GM21367 (cell line): Measurements from ENCODE around the gene BROX.

Experiments
- ATAC-seq: cut with Tn5 transposase; IDR thresholded peaks from one replicate; pipeline ENCODE4 v1.9.1; 2021; ENCODE audit not compliant: unreplicated experiment

Gene BROX

GRCh38 chr1:222772996-222773379 is 60.6 kb downstream of the BROX start:
- ATAC-seq: peak; percentile 78

DNA sequence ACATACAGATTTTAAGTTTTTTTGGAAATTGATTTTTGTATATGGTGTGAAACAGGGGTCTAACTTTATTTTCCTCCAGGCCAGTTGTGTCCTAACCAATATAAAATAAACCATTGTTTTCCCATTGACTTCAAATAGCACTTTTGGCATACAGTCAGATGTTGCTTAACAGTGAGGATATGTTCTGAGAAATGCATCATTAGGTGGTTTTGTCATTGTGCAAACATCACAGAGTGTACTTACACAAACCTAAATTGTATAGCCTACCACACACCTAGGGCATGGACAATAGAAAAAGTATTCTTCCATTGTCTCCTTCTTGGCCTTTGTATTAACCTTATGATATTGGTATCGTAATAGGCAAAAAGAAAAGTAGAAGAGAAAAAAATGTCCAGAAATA is 65.1 kb downstream of the BROX start:
- no peak for ATAC-seq

DNA sequence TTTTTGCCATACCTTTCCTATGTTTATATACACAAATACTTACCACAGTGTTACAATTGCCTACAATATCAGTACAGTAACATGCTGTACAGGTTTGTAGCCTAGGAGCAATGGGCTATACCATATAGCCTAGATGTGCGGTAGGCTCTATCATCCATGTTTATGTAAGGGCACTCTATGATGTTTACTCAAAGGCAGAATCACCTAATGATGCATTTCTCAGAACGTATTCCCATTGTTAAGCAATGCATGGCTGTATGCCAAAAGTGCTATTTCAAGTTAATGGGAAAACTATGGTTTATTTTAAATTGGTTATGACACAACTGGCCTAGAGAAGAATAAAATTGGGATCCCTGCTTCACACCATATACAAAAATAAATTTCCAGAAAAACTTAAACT is 65.6 kb downstream of the BROX start:
- no peak for ATAC-seq

GRCh38 chr1:222781251-222781650 is 68.9 kb downstream of the BROX start:
- no peak for ATAC-seq

GRCh38 chr1:222783051-222783450 is 70.7 kb downstream of the BROX start:
- ATAC-seq: no peak

DNA sequence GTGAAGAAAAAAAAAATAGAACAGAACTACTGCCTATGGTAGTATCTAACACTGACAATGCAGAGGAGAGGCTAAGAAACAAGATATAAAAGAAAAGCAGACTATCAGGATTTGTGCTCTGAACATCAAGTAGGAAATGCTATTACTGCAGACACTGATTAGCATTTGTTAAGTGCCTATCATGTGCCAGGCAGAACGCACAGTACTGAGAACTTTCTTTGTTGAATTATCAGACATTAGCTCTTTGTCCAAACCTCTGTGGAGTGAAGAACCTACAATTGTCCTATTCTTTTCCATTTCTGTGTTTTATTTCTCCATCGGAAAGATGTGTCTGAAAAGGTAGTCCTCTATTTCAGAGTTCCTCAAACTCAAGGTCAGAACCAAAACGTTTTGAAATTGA is 72.0 kb downstream of the BROX start:
- ATAC-seq: no peak
